WTC11 (cell line): Measurements from ENCODE around the gene STAC2. TPM values are rescaled to one million over a fixed set of nuclear protein-coding genes. Genes with fewer than 3 reads are reported as not detected.

Source experiments
- ATAC-seq: fragments of 200-7000 bp; cut with Tn5 transposase; 2 replicates; pipeline ENCODE4 v1.10.0; 2021; ENCODE audit warnings: mild to moderate bottlenecking, moderate library complexity
- CTCF ChIA-PET: fragments of 300-600 bp; sonication (Branson Sonifier 250); formaldehyde crosslinking; loops from one replicate; lab custom pipeline; 2021; ENCODE audit warnings: antibody characterized with exemption; lab: Charles Lee
- POLR2A ChIA-PET: fragments of 350-600 bp; sonication (Branson Sonifier 250); formaldehyde crosslinking; loops from one replicate; lab custom pipeline; 2021; ENCODE audit warnings: antibody characterized with exemption; lab: Charles Lee
- DNase-seq: peaks from one replicate; pipeline ENCODE4 v3.0.0; 2021; ENCODE audit warnings: low spot score
- H3K27ac Mint-ChIP-seq: 2 replicates; pipeline ENCODE4 v1.8.0; 2021; ENCODE audit warnings: mixed read lengths
- H3K27me3 Mint-ChIP-seq: 2 replicates; pipeline ENCODE4 v1.8.0; 2021; ENCODE audit warnings: low read depth, mild to moderate bottlenecking, moderate library complexity, mixed read lengths
- H3K36me3 Mint-ChIP-seq: 2 replicates; pipeline ENCODE4 v1.8.0; 2021; ENCODE audit warnings: mixed read lengths
- H3K4me1 Mint-ChIP-seq: 2 replicates; pipeline ENCODE4 v1.8.0; 2022; ENCODE audit warnings: mixed read lengths
- H3K4me3 Mint-ChIP-seq: 2 replicates; pipeline ENCODE4 v1.8.0; 2021; ENCODE audit warnings: mild to moderate bottlenecking, moderate library complexity, mixed read lengths
- H3K9me3 Mint-ChIP-seq: 2 replicates; pipeline ENCODE4 v1.8.0; 2021; ENCODE audit warnings: mixed read lengths
- CREM ChIP-seq: sonication (generic); formaldehyde crosslinking; IDR thresholded peaks from 2 replicates; pipeline ENCODE4 v1.8.1; 2022; ENCODE audit warnings: mild to moderate bottlenecking, missing genetic modification reagents, moderate library complexity
- ESRRA ChIP-seq: sonication (generic); formaldehyde crosslinking; IDR thresholded peaks from 2 replicates; pipeline ENCODE4 v1.8.1; 2022; ENCODE audit warnings: mild to moderate bottlenecking, missing genetic modification reagents, borderline replicate concordance
- FOXP1 ChIP-seq: sonication (generic); formaldehyde crosslinking; IDR thresholded peaks from 2 replicates; pipeline ENCODE4 v1.8.0; 2022; ENCODE audit warnings: missing genetic modification reagents, mild to moderate bottlenecking, moderate library complexity, borderline replicate concordance
- IRF2 ChIP-seq: sonication (generic); formaldehyde crosslinking; IDR thresholded peaks from 2 replicates; pipeline ENCODE4 v1.8.0; 2022; ENCODE audit warnings: low read depth, missing genetic modification reagents, borderline replicate concordance
- JAZF1 ChIP-seq: fragments of 250-450 bp; sonication (Bioruptor Pico); IDR thresholded peaks from 2 replicates; pipeline ENCODE4 v1.9.0; 2021; ENCODE audit warnings: moderate library complexity, mild to moderate bottlenecking, inconsistent platforms
- KAT7 ChIP-seq: sonication (generic); formaldehyde crosslinking; IDR thresholded peaks from 2 replicates; pipeline ENCODE4 v1.8.1; 2023; ENCODE audit warnings: missing genetic modification reagents, mild to moderate bottlenecking, borderline replicate concordance
- PRRX2 ChIP-seq: fragments of 250-450 bp; sonication (Bioruptor Pico); IDR thresholded peaks from 2 replicates; pipeline ENCODE4 v1.8.0; 2021; ENCODE audit warnings: mild to moderate bottlenecking
- RELA ChIP-seq: sonication (generic); formaldehyde crosslinking; IDR thresholded peaks from 2 replicates; pipeline ENCODE4 v1.8.1; 2022; ENCODE audit warnings: missing genetic modification reagents, mild to moderate bottlenecking, borderline replicate concordance
- SMAD3 ChIP-seq: sonication (generic); formaldehyde crosslinking; IDR thresholded peaks from 2 replicates; pipeline ENCODE4 v1.8.0; 2022; ENCODE audit warnings: missing genetic modification reagents, mild to moderate bottlenecking, borderline replicate concordance
- SMAD4 ChIP-seq: sonication (generic); formaldehyde crosslinking; IDR thresholded peaks from 2 replicates; pipeline ENCODE4 v1.8.0; 2022; ENCODE audit warnings: mild to moderate bottlenecking, missing genetic modification reagents
- SOX15 ChIP-seq: fragments of 250-450 bp; sonication (Bioruptor Pico); IDR thresholded peaks from 2 replicates; pipeline ENCODE4 v1.9.0; 2021; ENCODE audit warnings: mild to moderate bottlenecking
- SP1 ChIP-seq: sonication (generic); formaldehyde crosslinking; conservative IDR thresholded peaks from 2 replicates; pipeline ENCODE4 v1.8.1; 2022; ENCODE audit warnings: missing genetic modification reagents
- TEAD4 ChIP-seq: sonication (generic); formaldehyde crosslinking; IDR thresholded peaks from 2 replicates; pipeline ENCODE4 v1.8.0; 2022; ENCODE audit warnings: mild to moderate bottlenecking, missing genetic modification reagents
- ZNF138 ChIP-seq: sonication (generic); formaldehyde crosslinking; conservative IDR thresholded peaks from 2 replicates; pipeline ENCODE4 v1.8.1; 2022; ENCODE audit warnings: mild to moderate bottlenecking, moderate library complexity, missing genetic modification reagents
- ZNF671 ChIP-seq: fragments of 250-450 bp; sonication (Bioruptor Pico); IDR thresholded peaks from 2 replicates; pipeline ENCODE4 v1.8.0; 2021; ENCODE audit warnings: mild to moderate bottlenecking
- total RNA-seq: library from RNA; stranded (reverse); gene quantifications from 3 replicates; pipeline ENCODE4 v1.2.3, GENCODE V29; 2021
- TF ChIP-seq, protein P1 (sequence below): sonication (generic); formaldehyde crosslinking; IDR thresholded peaks from 2 replicates; pipeline ENCODE4 v1.8.0; 2023; ENCODE audit warnings: missing genetic modification reagents
- TF ChIP-seq, protein P2 (sequence below): sonication (generic); formaldehyde crosslinking; IDR thresholded peaks from 2 replicates; pipeline ENCODE4 v1.8.1; 2023; ENCODE audit warnings: mild to moderate bottlenecking, missing genetic modification reagents, borderline replicate concordance
- TF ChIP-seq, protein P3 (sequence below): sonication (generic); formaldehyde crosslinking; IDR thresholded peaks from 2 replicates; pipeline ENCODE4 v1.8.0; 2022; ENCODE audit warnings: mild to moderate bottlenecking, missing genetic modification reagents
- TF ChIP-seq, protein P4 (sequence below): sonication (generic); formaldehyde crosslinking; IDR thresholded peaks from 2 replicates; pipeline ENCODE4 v1.8.1; 2023; ENCODE audit warnings: mild to moderate bottlenecking, missing genetic modification reagents, moderate library complexity
- TF ChIP-seq, protein P5 (sequence below): fragments of 200-600 bp; IDR thresholded peaks from 2 replicates; pipeline ENCODE4 v1.8.0; 2022; ENCODE audit warnings: antibody characterized with exemption
- TF ChIP-seq, protein P6 (sequence below): sonication (generic); formaldehyde crosslinking; IDR thresholded peaks from 2 replicates; pipeline ENCODE4 v1.8.0; 2022; ENCODE audit warnings: mild to moderate bottlenecking, missing genetic modification reagents
- TF ChIP-seq, protein P7 (sequence below): sonication (generic); formaldehyde crosslinking; IDR thresholded peaks from 2 replicates; pipeline ENCODE4 v1.8.0; 2022; ENCODE audit warnings: missing genetic modification reagents

The STAC2 gene
- total RNA-seq, 1 experiment from 2014 or later = 4.2 TPM

DNA sequence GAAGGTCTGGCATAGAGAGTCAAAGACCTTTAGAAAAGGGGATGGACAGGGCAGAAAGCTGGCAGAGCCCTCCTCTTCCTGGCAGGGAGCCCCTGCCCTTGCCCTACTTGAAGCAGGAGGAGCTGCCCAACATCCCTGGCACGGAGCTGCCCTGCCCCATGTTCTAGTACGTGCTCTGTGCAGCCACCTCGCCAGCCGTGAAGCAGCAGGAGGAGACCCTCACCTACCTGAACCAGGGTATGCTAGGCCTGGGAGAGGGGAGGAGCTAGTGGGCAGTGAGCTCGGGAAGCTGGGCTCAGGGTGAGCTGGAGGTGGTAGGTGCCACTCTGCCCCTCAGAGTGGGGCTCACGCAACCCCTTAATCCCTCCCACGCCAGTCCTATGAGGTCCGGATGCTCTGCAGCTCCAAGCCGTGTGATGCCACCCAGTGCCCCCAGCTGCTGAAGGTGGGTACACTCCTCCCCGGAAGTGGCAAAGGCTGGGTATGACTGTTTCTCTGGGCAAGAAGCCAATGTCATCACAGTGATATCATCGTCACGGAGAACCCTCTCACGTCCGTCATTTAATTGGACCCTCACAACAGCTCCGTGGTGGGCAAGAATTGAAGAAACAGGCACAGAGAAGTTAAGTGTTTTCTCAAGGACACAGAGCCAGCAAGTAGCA lies 12.7 kb upstream of the STAC2 start:
- DNase-seq = no peak
- Mint-ChIP-seq H3K4me1 (peaks cover 13% of the 10 kb centered on the region), H3K36me3 (no peaks in the 10 kb centered on the region), H3K27ac (no peak overlapping the region), H3K27me3 (peaks cover 3% of the 10 kb centered on the region; the same call in 1 of the 2 replicates), H3K4me3 (no peak overlapping the region), H3K9me3 (no peaks in the 10 kb centered on the region)
- TF ChIP-seq SP1 (no peak), ZNF138 (CRISPR knock-in tag) (no peak), KAT7 (CRISPR knock-in tag) (no peak), SOX15 (CRISPR knock-in tag) (no peak)
- TF ChIP-seq, protein P1, sequence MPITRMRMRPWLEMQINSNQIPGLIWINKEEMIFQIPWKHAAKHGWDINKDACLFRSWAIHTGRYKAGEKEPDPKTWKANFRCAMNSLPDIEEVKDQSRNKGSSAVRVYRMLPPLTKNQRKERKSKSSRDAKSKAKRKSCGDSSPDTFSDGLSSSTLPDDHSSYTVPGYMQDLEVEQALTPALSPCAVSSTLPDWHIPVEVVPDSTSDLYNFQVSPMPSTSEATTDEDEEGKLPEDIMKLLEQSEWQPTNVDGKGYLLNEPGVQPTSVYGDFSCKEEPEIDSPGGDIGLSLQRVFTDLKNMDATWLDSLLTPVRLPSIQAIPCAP (CRISPR knock-in tag) = no peak
- TF ChIP-seq, protein P2, sequence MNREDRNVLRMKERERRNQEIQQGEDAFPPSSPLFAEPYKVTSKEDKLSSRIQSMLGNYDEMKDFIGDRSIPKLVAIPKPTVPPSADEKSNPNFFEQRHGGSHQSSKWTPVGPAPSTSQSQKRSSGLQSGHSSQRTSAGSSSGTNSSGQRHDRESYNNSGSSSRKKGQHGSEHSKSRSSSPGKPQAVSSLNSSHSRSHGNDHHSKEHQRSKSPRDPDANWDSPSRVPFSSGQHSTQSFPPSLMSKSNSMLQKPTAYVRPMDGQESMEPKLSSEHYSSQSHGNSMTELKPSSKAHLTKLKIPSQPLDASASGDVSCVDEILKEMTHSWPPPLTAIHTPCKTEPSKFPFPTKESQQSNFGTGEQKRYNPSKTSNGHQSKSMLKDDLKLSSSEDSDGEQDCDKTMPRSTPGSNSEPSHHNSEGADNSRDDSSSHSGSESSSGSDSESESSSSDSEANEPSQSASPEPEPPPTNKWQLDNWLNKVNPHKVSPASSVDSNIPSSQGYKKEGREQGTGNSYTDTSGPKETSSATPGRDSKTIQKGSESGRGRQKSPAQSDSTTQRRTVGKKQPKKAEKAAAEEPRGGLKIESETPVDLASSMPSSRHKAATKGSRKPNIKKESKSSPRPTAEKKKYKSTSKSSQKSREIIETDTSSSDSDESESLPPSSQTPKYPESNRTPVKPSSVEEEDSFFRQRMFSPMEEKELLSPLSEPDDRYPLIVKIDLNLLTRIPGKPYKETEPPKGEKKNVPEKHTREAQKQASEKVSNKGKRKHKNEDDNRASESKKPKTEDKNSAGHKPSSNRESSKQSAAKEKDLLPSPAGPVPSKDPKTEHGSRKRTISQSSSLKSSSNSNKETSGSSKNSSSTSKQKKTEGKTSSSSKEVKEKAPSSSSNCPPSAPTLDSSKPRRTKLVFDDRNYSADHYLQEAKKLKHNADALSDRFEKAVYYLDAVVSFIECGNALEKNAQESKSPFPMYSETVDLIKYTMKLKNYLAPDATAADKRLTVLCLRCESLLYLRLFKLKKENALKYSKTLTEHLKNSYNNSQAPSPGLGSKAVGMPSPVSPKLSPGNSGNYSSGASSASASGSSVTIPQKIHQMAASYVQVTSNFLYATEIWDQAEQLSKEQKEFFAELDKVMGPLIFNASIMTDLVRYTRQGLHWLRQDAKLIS (CRISPR knock-in tag) = no peak
- TF ChIP-seq, protein P3, sequence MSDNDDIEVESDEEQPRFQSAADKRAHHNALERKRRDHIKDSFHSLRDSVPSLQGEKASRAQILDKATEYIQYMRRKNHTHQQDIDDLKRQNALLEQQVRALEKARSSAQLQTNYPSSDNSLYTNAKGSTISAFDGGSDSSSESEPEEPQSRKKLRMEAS (CRISPR knock-in tag) = no peak
- ChIA-PET POLR2A (no interaction called here), CTCF (interaction anchor here (0.7 to 15.5 kb wide), 17 partner anchors 7 to 342 kb away, joined by 3 to 626 read pairs (median 4); partner anchors contain the start of genes ARL5C, CACNB1, FBXO47 and RPL19)
- ATAC-seq = no peak

DNA sequence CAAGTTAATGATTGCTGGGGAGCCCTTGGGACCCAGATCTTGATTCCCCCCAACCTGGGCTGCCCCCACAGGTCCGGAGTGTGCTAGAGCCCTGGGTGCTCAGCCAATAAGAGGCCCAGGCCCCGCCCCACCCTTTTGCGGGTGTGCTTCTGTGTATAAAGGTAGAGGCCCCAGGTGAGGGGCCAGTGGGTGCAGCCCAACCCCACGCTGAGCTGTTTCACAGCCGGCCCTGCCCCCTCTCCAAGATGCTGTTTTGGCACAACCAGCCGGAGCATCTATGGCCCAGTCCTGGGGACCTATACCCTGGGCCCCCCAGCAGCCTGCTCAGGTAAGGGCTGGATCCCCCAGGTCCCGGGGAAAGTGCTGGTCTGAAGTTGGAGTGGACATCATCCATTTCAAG lies 11.8 kb upstream of the STAC2 start:
- H3K9me3 Mint-ChIP-seq = no peaks in the 10 kb centered on the region
- peaks cover 13% of the 10 kb centered on the region for H3K4me1 Mint-ChIP-seq
- ChIA-PET POLR2A (no interaction called here), CTCF (interaction anchor here (0.7 to 15.5 kb wide), 13 partner anchors 11 to 270 kb away, joined by 3 to 626 read pairs (median 4); partner anchors contain the start of genes ARL5C, CACNB1, FBXO47 and RPL19)
- H3K4me3 Mint-ChIP-seq = no peak overlapping the region
- DNase-seq (no peak), ATAC-seq (no peak)
- H3K27me3 Mint-ChIP-seq = peaks cover 3% of the 10 kb centered on the region; the same call in 1 of the 2 replicates
- no peak overlapping the region for H3K27ac Mint-ChIP-seq
- no peaks in the 10 kb centered on the region for H3K36me3 Mint-ChIP-seq
- TF ChIP-seq RELA (CRISPR knock-in tag) = no peak
- TF ChIP-seq IRF2 = no peak
- TF ChIP-seq, protein P4, sequence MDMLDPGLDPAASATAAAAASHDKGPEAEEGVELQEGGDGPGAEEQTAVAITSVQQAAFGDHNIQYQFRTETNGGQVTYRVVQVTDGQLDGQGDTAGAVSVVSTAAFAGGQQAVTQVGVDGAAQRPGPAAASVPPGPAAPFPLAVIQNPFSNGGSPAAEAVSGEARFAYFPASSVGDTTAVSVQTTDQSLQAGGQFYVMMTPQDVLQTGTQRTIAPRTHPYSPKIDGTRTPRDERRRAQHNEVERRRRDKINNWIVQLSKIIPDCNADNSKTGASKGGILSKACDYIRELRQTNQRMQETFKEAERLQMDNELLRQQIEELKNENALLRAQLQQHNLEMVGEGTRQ (CRISPR knock-in tag) = no peak
- TF ChIP-seq ZNF671 = no peak
- no peak for TF ChIP-seq PRRX2 (CRISPR knock-in tag)
- TF ChIP-seq, protein P5, sequence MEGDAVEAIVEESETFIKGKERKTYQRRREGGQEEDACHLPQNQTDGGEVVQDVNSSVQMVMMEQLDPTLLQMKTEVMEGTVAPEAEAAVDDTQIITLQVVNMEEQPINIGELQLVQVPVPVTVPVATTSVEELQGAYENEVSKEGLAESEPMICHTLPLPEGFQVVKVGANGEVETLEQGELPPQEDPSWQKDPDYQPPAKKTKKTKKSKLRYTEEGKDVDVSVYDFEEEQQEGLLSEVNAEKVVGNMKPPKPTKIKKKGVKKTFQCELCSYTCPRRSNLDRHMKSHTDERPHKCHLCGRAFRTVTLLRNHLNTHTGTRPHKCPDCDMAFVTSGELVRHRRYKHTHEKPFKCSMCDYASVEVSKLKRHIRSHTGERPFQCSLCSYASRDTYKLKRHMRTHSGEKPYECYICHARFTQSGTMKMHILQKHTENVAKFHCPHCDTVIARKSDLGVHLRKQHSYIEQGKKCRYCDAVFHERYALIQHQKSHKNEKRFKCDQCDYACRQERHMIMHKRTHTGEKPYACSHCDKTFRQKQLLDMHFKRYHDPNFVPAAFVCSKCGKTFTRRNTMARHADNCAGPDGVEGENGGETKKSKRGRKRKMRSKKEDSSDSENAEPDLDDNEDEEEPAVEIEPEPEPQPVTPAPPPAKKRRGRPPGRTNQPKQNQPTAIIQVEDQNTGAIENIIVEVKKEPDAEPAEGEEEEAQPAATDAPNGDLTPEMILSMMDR = no peak
- TF ChIP-seq ESRRA = no peak
- no peak for TF ChIP-seq SMAD4 (CRISPR knock-in tag)
- no peak for TF ChIP-seq JAZF1
- no peak for TF ChIP-seq FOXP1 (CRISPR knock-in tag)
- no peak for TF ChIP-seq CREM (CRISPR knock-in tag)
- no peak for TF ChIP-seq TEAD4
- TF ChIP-seq SMAD3 = no peak
- TF ChIP-seq, protein P6, sequence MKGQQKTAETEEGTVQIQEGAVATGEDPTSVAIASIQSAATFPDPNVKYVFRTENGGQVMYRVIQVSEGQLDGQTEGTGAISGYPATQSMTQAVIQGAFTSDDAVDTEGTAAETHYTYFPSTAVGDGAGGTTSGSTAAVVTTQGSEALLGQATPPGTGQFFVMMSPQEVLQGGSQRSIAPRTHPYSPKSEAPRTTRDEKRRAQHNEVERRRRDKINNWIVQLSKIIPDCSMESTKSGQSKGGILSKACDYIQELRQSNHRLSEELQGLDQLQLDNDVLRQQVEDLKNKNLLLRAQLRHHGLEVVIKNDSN (CRISPR knock-in tag) = no peak
- TF ChIP-seq, protein P7, sequence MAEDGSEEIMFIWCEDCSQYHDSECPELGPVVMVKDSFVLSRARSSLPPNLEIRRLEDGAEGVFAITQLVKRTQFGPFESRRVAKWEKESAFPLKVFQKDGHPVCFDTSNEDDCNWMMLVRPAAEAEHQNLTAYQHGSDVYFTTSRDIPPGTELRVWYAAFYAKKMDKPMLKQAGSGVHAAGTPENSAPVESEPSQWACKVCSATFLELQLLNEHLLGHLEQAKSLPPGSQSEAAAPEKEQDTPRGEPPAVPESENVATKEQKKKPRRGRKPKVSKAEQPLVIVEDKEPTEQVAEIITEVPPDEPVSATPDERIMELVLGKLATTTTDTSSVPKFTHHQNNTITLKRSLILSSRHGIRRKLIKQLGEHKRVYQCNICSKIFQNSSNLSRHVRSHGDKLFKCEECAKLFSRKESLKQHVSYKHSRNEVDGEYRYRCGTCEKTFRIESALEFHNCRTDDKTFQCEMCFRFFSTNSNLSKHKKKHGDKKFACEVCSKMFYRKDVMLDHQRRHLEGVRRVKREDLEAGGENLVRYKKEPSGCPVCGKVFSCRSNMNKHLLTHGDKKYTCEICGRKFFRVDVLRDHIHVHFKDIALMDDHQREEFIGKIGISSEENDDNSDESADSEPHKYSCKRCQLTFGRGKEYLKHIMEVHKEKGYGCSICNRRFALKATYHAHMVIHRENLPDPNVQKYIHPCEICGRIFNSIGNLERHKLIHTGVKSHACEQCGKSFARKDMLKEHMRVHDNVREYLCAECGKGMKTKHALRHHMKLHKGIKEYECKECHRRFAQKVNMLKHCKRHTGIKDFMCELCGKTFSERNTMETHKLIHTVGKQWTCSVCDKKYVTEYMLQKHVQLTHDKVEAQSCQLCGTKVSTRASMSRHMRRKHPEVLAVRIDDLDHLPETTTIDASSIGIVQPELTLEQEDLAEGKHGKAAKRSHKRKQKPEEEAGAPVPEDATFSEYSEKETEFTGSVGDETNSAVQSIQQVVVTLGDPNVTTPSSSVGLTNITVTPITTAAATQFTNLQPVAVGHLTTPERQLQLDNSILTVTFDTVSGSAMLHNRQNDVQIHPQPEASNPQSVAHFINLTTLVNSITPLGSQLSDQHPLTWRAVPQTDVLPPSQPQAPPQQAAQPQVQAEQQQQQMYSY (CRISPR knock-in tag) = no peak
